ENCODE data around the gene GRIN3B.

Gene GRIN3B

DNA sequence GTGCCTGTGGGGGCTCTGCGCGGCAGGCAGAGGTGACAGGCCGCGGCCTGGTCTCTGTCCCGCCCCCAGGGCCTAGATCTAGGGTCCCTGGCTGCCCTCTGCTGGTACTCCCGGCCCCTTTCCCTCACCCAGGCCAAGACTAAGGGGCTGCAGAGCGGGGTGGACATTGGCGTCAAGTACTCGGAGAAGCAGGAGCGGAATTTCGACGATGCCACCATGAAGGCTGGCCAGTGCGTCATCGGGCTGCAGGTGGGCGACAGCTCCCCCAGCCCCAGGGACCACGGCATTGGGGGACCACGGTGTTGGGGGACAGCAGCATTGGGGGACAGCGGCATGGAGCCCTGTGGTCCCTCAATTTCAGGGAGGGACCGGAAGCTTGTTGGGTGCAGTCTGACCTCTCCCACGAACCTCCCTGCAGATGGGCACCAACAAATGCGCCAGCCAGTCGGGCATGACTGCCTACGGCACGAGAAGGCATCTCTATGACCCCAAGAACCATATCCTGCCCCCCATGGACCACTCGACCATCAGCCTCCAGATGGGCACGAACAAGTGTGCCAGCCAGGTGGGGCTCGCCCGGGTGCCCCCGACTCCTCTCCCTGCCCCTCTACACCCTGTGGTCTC is 35.9 kb downstream of the GRIN3B start:
- Histone ChIP-seq H3K4me2 (ENCODE audit: low read length) (no peak overlapping the region), H3K9ac (ENCODE audit: low read depth, low read length) (no peak overlapping the region), H3K36me3 (ENCODE audit: insufficient read depth, low read length) (peaks cover 56% of the 10 kb centered on the region), H3K4me1 (ENCODE audit: control insufficient read depth, insufficient read depth, low read length) (peaks cover 28% of the 10 kb centered on the region), H3K27me3 (ENCODE audit: control insufficient read depth, insufficient read depth, low read length) (no peaks in the 10 kb centered on the region), H3K4me3 (ENCODE audit: low read length) (no peak overlapping the region), H3K9me3 (replicated peaks; ENCODE audit: low read length) (no peaks in the 10 kb centered on the region)

DNA sequence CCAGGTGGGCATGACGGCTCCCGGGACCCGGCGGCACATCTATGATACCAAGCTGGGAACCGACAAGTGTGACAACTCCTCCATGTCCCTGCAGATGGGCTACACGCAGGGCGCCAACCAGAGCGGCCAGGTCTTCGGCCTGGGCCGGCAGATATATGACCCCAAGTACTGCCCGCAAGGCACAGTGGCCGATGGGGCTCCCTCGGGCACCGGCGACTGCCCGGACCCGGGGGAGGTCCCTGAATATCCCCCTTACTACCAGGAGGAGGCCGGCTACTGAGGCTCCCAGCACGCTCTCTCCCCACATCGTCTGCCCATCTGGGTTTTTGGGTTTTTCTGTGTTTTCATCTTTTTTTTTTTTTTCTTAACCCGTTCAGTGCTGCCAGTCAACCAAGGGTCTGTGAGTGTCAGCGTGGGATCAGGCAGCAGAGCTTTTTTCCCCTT is 37.4 kb downstream of the GRIN3B start:
- Histone ChIP-seq H3K36me3 (ENCODE audit: insufficient read depth, low read length) (peaks cover 46% of the 10 kb centered on the region), H3K4me3 (ENCODE audit: low read length) (no peak overlapping the region), H3K9me3 (replicated peaks; ENCODE audit: low read length) (no peaks in the 10 kb centered on the region), H3K4me2 (ENCODE audit: low read length) (peak overlapping the region; percentile 18), H3K27me3 (ENCODE audit: control insufficient read depth, insufficient read depth, low read length) (no peaks in the 10 kb centered on the region), H3K9ac (ENCODE audit: low read depth, low read length) (peak overlapping the region; percentile 36), H3K4me1 (ENCODE audit: control insufficient read depth, insufficient read depth, low read length) (peaks cover 43% of the 10 kb centered on the region)

DNA sequence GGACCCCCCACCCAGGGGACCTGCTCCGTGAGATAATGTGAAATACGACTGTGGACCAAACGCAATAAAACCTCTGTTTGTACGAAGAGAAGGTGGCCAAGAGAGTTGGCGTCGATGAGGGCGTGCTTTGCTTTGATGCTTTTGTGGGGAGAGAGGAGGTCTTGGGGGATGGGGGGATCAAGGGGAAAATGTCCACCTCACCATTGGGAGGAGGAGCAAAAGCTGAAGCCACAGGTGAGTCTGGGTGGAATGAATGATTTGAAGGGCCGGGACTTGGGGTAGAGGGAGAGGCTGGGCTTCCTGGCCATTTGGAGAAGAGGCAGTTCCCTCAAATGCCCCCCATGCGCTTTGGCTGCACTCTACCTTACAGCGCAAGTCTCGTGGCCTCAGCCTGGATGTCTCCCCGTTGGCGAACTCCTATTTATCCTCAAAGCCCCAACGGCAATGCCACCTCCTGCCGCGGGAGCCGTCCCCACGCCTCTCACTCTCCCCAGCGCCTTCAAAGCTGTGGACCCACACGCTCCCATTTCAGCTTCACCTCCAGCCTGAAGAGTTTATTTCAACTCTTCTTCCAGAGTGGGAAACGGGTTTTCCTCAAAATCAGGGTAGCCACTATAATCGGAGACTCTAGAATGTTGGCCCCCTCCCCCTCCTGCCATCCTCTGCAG is 38.9 kb downstream of the GRIN3B start:
- Histone ChIP-seq H3K4me1 (ENCODE audit: control insufficient read depth, insufficient read depth, low read length) (peaks cover 50% of the 10 kb centered on the region), H3K36me3 (ENCODE audit: insufficient read depth, low read length) (peaks cover 37% of the 10 kb centered on the region), H3K4me3 (ENCODE audit: low read length) (peak overlapping the region; percentile 43), H3K4me2 (ENCODE audit: low read length) (peak overlapping the region; percentile 92), H3K27me3 (ENCODE audit: control insufficient read depth, insufficient read depth, low read length) (no peaks in the 10 kb centered on the region), H3K9ac (ENCODE audit: low read depth, low read length) (peak overlapping the region; percentile 7), H3K9me3 (replicated peaks; ENCODE audit: low read length) (no peaks in the 10 kb centered on the region)

DNA sequence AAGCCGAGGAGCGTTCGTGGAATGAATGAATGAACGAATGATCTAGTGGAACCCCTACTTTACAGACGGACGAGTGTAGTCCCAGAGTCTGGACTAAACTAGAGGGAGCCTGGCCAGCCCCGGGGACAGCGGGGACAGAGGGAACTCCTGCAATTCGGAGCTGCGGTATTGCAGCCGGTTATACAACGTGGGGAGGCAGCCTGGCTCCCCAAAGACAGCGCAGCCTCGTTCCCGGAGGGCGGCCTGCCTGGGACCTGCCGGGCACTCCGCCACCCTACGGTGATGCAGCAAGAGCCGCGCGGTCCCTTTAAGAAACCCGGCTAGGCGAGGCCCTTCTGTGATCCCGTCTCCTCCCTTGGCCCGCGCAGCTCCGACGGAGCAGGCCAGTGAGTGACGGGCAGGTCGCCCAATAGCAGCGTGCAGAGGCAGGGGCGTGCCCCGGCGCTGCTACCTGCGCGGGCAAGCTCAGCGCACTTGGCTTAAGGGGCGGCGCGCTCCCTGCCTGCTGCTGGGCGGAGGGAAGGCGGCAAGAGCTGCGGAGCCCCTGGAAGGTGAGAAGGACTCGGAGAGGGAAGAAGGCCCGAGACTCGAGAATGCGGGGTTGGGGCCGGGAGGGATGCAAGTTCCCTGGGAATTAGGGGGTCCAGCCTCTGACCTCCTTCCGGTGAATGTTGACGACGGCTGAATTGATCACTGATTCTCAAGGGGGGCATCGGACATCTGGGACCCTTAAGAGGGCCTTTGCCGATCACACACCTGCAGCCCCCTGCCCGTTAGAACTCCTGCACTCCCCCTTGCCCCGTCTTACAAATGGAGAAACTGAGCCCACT is 39.6 kb downstream of the GRIN3B start, which contains the start of gene ABCA7:
Gene ABCA7, plus strand, starts transcription at position 462 of the 830 bp plus-strand sequence. CDS start 1,255 bp downstream, outside the sequence.
- peak within 1 kb of the TSS; percentile 31 for H3K9ac ChIP-seq (ENCODE audit: low read depth, low read length)
- peaks cover 37% of the 10 kb centered on the region for H3K36me3 ChIP-seq (ENCODE audit: insufficient read depth, low read length)
- peak within 1 kb of the TSS; percentile 69 for H3K4me3 ChIP-seq (ENCODE audit: low read length)
- H3K9me3 ChIP-seq (replicated peaks; ENCODE audit: low read length) = no peaks in the 10 kb centered on the region
- H3K27me3 ChIP-seq (ENCODE audit: control insufficient read depth, insufficient read depth, low read length) = no peaks in the 10 kb centered on the region
- H3K4me1 ChIP-seq (ENCODE audit: control insufficient read depth, insufficient read depth, low read length) = peaks cover 50% of the 10 kb centered on the region
- peak within 1 kb of the TSS; percentile 92 for H3K4me2 ChIP-seq (ENCODE audit: low read length)

DNA sequence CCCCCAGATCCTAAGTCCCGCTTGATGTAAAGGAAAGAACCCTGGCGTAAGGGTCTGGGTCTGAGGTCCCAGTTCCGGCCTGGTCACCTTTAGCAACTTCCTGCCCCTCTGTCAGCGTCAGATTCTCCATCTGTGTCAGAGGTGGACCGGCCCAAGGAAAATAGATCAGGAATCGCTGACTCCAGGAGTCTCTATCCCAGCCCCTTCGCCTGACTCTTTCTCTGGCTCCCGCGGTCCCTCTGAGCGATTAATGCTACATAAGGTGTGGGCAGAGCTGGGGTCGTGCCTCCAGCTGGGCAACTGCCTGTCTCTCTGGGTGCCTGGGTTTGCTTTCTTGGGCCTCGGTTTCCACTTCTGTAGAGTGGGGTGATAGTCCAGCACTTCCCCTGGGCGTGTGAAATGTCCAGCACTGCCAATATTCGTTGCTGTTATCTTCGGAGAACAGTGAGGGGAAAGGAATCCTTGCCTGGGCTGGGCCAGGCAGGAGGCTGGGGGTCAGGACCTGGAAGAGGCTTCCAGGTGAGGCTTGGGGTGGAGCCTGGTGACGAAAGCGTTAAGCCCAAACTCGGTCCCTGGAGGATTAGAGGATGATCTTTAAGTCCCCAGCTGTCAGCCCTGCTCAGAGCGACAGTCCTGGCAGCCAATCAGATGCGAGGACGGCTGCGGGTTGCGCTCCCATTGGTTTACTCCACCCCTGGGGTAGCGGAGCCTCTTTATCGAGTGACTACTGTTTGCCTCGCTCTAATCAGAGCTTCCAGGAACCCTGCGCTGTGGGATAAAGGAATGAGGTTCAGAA is 40.5 kb downstream of the GRIN3B start:
- Histone ChIP-seq H3K9ac (ENCODE audit: low read depth, low read length) (peak overlapping the region; percentile 31), H3K9me3 (replicated peaks; ENCODE audit: low read length) (no peaks in the 10 kb centered on the region), H3K4me2 (ENCODE audit: low read length) (peak overlapping the region; percentile 92), H3K36me3 (ENCODE audit: insufficient read depth, low read length) (peaks cover 30% of the 10 kb centered on the region), H3K4me3 (ENCODE audit: low read length) (peak overlapping the region; percentile 69), H3K4me1 (ENCODE audit: control insufficient read depth, insufficient read depth, low read length) (peaks cover 50% of the 10 kb centered on the region), H3K27me3 (ENCODE audit: control insufficient read depth, insufficient read depth, low read length) (no peaks in the 10 kb centered on the region)

DNA sequence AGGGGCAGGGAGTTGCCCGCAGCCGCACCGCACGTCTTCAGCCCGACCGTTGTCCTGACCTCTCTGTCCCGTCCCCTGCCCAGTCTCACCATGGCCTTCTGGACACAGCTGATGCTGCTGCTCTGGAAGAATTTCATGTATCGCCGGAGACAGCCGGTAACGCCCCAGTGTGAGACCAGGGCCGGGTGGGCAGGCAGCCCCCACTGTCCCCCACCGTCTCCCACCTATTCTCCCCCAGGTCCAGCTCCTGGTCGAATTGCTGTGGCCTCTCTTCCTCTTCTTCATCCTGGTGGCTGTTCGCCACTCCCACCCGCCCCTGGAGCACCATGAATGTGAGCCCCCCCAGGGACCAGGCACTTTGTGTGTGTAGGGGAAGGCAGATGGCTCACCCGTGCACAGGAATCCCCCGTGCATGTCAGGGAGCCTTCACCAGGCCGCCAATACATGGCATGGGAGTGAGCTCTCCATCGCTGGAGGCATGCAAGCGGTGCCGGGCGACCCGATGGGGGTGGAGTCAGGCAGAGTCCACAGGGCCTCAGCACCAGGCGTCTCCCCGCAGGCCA is 41.1 kb downstream of the GRIN3B start:
- H3K4me2 ChIP-seq (ENCODE audit: low read length) = peak overlapping the region; percentile 92
- H3K9ac ChIP-seq (ENCODE audit: low read depth, low read length) = peak overlapping the region; percentile 74
- no peaks in the 10 kb centered on the region for H3K27me3 ChIP-seq (ENCODE audit: control insufficient read depth, insufficient read depth, low read length)
- H3K4me1 ChIP-seq (ENCODE audit: control insufficient read depth, insufficient read depth, low read length) = peaks cover 50% of the 10 kb centered on the region
- H3K9me3 ChIP-seq (replicated peaks; ENCODE audit: low read length) = no peaks in the 10 kb centered on the region
- H3K36me3 ChIP-seq (ENCODE audit: insufficient read depth, low read length) = peaks cover 24% of the 10 kb centered on the region
- H3K4me3 ChIP-seq (ENCODE audit: low read length) = peak overlapping the region; percentile 69

DNA sequence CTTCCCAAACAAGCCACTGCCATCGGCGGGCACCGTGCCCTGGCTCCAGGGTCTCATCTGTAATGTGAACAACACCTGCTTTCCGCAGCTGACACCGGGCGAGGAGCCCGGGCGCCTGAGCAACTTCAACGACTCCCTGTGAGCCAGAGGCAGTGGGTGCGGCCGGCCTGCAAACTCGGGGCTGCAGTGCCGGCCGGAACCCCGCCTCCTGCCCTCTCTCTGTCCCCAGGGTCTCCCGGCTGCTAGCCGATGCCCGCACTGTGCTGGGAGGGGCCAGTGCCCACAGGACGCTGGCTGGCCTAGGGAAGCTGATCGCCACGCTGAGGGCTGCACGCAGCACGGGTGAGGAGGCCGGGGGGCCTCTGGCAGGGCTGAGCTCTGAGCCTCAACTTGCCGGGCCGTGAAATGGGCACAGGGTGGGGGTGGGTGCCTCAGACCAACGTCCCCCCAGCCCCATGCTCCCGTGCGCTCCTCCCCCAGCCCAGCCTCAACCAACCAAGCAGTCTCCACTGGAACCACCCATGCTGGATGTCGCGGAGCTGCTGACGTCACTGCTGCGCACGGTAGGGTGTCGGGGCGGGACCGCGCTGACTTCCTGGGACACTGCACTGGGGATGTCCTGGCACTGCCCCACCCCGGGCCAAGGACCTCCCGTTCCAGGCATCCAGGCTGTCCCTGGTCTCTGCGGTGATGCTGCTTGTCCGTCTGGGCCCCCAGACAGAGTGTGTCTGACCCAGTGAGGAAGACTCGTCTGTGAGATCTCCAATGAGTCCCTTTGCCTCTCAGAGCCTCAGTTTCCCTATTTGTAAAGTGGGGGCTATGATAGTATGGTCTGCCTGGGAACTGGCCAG is 41.8 kb downstream of the GRIN3B start:
- Histone ChIP-seq H3K4me1 (ENCODE audit: control insufficient read depth, insufficient read depth, low read length) (peaks cover 50% of the 10 kb centered on the region), H3K9ac (ENCODE audit: low read depth, low read length) (peak overlapping the region; percentile 74), H3K4me3 (ENCODE audit: low read length) (peak overlapping the region; percentile 69), H3K27me3 (ENCODE audit: control insufficient read depth, insufficient read depth, low read length) (no peaks in the 10 kb centered on the region), H3K9me3 (replicated peaks; ENCODE audit: low read length) (no peaks in the 10 kb centered on the region), H3K36me3 (ENCODE audit: insufficient read depth, low read length) (peaks cover 21% of the 10 kb centered on the region), H3K4me2 (ENCODE audit: low read length) (peak overlapping the region; percentile 92)

DNA sequence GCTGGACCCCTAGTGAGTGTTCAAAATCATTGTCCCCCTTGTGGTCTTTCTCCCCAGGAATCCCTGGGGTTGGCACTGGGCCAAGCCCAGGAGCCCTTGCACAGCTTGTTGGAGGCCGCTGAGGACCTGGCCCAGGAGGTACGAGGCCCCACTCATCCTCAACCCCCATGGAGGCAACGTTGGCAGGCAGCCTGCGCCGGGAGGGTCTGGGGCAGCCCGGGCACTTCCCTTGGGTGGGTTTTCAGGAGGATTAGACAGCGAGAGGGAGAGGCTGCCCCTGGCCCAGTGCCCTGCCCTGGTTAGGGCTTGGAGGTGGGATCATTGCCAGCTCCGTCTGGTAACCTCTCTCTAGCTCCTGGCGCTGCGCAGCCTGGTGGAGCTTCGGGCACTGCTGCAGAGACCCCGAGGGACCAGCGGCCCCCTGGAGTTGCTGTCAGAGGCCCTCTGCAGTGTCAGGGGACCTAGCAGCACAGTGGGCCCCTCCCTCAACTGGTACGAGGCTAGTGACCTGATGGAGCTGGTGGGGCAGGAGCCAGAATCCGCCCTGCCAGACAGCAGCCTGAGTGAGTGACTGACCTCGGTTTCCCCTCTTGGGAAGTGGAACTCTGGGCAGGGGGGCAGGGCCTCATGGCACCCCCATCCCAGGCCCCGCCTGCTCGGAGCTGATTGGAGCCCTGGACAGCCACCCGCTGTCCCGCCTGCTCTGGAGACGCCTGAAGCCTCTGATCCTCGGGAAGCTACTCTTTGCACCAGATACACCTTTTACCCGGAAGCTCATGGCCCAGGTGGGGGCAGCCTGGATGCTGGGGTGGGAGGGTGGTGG is 42.7 kb downstream of the GRIN3B start:
- H3K27me3 ChIP-seq (ENCODE audit: control insufficient read depth, insufficient read depth, low read length) = no peaks in the 10 kb centered on the region
- no peaks in the 10 kb centered on the region for H3K9me3 ChIP-seq (replicated peaks; ENCODE audit: low read length)
- H3K9ac ChIP-seq (ENCODE audit: low read depth, low read length) = peak overlapping the region; percentile 74
- H3K4me3 ChIP-seq (ENCODE audit: low read length) = peak overlapping the region; percentile 69
- peaks cover 15% of the 10 kb centered on the region for H3K36me3 ChIP-seq (ENCODE audit: insufficient read depth, low read length)
- H3K4me2 ChIP-seq (ENCODE audit: low read length) = peak overlapping the region; percentile 92
- H3K4me1 ChIP-seq (ENCODE audit: control insufficient read depth, insufficient read depth, low read length) = peaks cover 43% of the 10 kb centered on the region

DNA sequence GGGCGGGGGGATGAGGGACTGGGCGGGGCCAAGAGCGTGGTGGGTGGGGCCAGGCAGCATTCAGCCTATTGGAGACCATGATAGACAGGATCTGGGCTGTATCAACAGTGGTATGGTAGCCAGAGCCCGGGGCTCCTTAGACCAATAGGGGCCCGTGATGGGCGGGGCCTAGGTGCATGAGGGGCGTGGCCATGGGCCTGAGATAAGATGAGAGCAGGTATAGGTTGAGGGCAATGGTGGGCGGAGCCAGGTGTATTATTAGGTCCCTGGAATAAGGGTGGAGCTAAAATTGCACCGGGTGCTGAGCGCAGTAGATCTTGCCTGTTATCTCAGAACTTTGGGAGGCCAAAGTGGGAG is 45.0 kb downstream of the GRIN3B start:
- Histone ChIP-seq H3K4me3 (ENCODE audit: low read length) (no peak overlapping the region), H3K36me3 (ENCODE audit: insufficient read depth, low read length) (no peaks in the 10 kb centered on the region), H3K27me3 (ENCODE audit: control insufficient read depth, insufficient read depth, low read length) (no peaks in the 10 kb centered on the region)

More for the DNA sequence above, 45.0 kb downstream of the GRIN3B start:
- Histone ChIP-seq H3K4me1 (ENCODE audit: control insufficient read depth, insufficient read depth, low read length) (peaks cover 29% of the 10 kb centered on the region), H3K4me2 (ENCODE audit: low read length) (no peak overlapping the region), H3K9me3 (replicated peaks; ENCODE audit: low read length) (no peaks in the 10 kb centered on the region), H3K9ac (ENCODE audit: low read depth, low read length) (no peak overlapping the region)

Measured in skeletal muscle satellite cell (primary cell).